Calu3 (cell line): ENCODE results near the gene HIVEP3. TPM values are rescaled to one million over a fixed set of nuclear protein-coding genes. Genes with fewer than 3 reads are reported as not detected.
"Not testable (repeated sequence)": the region's sequence is repeated elsewhere in the genome, so short reads cannot be mapped to it uniquely, and the experiment has no call there.

Experiments used
- BruUV-seq: library from RNA; stranded (reverse); fragments of 400-500 nt; replicated peaks from 2 replicates; lab custom pipeline; 2021; lab: Mats Ljungman, UMichigan
- CTCF ChIA-PET: fragments of 300-600 bp; sonication (Branson Sonifier 250); formaldehyde crosslinking; loops from one replicate; lab custom pipeline; 2022; ENCODE audit warnings: antibody characterized with exemption; lab: Charles Lee
- DNase-seq: peaks from one replicate; pipeline ENCODE4 v3.0.0; 2022
- H3K27ac Mint-ChIP-seq: one replicate; pipeline ENCODE4 v1.8.0; 2022; ENCODE audit warnings: mixed read lengths; ENCODE audit not compliant: unreplicated experiment
- H3K27me3 Mint-ChIP-seq: one replicate; pipeline ENCODE4 v1.8.0; 2022; ENCODE audit warnings: mixed read lengths; ENCODE audit not compliant: unreplicated experiment
- H3K36me3 Mint-ChIP-seq: one replicate; pipeline ENCODE4 v1.8.0; 2022; ENCODE audit warnings: mild to moderate bottlenecking, moderate library complexity, mixed read lengths; ENCODE audit not compliant: insufficient read depth, unreplicated experiment
- H3K4me1 Mint-ChIP-seq: one replicate; pipeline ENCODE4 v1.8.0; 2022; ENCODE audit warnings: mild to moderate bottlenecking, low read depth, mixed read lengths; ENCODE audit not compliant: unreplicated experiment
- H3K4me3 Mint-ChIP-seq: one replicate; pipeline ENCODE4 v1.8.0; 2022; ENCODE audit warnings: mild to moderate bottlenecking, low read depth, moderate library complexity, mixed read lengths; ENCODE audit not compliant: unreplicated experiment
- H3K9me3 Mint-ChIP-seq: one replicate; pipeline ENCODE4 v1.8.0; 2022; ENCODE audit warnings: low read depth, mixed read lengths; ENCODE audit not compliant: unreplicated experiment
- intact Hi-C: fragments of 100-400 bp; cut with micrococcal nuclease; formaldehyde crosslinking; loops from one replicate; pipeline ENCODE4 v1.10.0; 2022; ENCODE audit not compliant: unreplicated experiment
- total RNA-seq: library from RNA; stranded (reverse); gene quantifications from 2 replicates; pipeline ENCODE4 v1.2.3, GENCODE V29; 2022
- TF ChIP-seq, protein P1 (sequence below): fragments of 200-600 bp; IDR thresholded peaks from one replicate; pipeline ENCODE4 v1.8.0; 2022; ENCODE audit warnings: antibody characterized with exemption; ENCODE audit not compliant: unreplicated experiment

Gene HIVEP3
- total RNA-seq, 1 experiment from 2014 or later: 9.0 TPM

DNA sequence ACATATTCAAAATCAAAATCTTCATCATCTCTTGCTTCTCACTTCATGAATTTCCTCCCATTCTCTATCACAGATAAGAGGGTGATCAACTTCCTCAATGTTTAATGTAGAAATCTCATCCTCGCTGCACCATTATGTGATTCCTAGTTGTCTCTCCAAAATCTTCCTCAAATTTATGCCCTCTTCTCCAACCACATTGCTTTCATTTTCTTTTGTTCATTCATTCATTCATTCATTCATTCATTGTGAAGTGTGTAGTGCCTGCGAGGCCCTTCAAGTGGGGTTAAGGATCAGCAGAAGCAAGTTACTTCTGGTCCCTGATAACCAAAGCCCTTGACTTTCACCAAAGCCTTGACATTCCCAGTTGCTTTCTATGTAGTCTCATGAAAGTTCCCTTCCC lies 33.5 kb upstream of the HIVEP3 start:
- no peaks in the 10 kb centered on the region for H3K27me3 Mint-ChIP-seq
- CTCF ChIA-PET: no interaction called here
- BruUV-seq: no TSS peak

DNA sequence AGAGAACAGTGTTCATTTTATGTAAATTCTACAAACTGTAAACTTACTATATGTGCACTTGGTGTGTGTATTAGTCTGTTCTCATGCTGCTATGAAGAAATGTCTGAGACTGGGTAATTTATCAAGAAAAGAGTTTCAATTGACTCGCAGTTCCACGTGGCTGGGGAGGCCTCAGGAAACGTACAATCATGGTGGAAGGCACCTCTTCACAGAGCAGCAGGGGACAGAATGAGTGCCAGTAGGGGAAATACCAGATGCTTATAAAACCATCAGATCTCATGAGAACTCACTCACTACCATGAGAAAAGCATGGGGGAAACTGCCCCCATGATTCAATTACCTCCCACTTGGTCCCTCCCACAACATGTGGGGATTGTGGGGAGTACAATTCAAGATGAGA lies 32.8 kb upstream of the HIVEP3 start:
- H3K36me3 Mint-ChIP-seq: peaks cover 13% of the 10 kb centered on the region
- BruUV-seq, CTCF ChIA-PET, intact Hi-C loops, H3K4me3 Mint-ChIP-seq, DNase-seq, H3K9me3 Mint-ChIP-seq, H3K27me3 Mint-ChIP-seq: not testable (repeated sequence)
- H3K4me1 Mint-ChIP-seq: peaks cover 73% of the 10 kb centered on the region
- H3K27ac Mint-ChIP-seq: peak overlapping the region; percentile 53

More for the DNA sequence above, 33.5 kb upstream of the HIVEP3 start:
- Mint-ChIP-seq H3K9me3 (no peaks in the 10 kb centered on the region), H3K4me1 (peaks cover 80% of the 10 kb centered on the region), H3K36me3 (peaks cover 13% of the 10 kb centered on the region), H3K4me3 (no peak overlapping the region), H3K27ac (peak overlapping the region; percentile 85)
- intact Hi-C loops: no loop called here
- no peak for DNase-seq
- TF ChIP-seq, protein P1, sequence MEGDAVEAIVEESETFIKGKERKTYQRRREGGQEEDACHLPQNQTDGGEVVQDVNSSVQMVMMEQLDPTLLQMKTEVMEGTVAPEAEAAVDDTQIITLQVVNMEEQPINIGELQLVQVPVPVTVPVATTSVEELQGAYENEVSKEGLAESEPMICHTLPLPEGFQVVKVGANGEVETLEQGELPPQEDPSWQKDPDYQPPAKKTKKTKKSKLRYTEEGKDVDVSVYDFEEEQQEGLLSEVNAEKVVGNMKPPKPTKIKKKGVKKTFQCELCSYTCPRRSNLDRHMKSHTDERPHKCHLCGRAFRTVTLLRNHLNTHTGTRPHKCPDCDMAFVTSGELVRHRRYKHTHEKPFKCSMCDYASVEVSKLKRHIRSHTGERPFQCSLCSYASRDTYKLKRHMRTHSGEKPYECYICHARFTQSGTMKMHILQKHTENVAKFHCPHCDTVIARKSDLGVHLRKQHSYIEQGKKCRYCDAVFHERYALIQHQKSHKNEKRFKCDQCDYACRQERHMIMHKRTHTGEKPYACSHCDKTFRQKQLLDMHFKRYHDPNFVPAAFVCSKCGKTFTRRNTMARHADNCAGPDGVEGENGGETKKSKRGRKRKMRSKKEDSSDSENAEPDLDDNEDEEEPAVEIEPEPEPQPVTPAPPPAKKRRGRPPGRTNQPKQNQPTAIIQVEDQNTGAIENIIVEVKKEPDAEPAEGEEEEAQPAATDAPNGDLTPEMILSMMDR: no peak

DNA sequence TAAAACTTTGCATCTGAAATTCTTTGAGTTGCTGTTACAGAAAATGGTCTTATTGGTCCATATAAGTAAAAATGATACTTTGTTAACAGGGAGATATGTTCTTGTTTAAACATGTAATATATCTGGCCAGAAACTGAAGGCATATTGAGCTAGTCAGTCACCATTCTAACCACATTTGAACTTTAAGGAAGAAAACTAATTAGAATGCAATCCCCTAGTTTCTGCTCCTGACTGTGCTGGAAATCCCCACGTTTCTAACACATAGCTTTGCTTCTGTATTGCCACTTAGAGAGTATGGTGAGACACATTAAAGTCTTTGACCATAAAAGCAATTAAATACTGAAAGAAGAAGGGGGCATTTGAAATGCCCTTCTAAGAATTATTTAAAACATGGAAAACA lies 32.1 kb upstream of the HIVEP3 start:
- H3K4me3 Mint-ChIP-seq: no peak overlapping the region
- no peaks in the 10 kb centered on the region for H3K9me3 Mint-ChIP-seq
- intact Hi-C loops: no loop called here
- peaks cover 71% of the 10 kb centered on the region for H3K4me1 Mint-ChIP-seq
- BruUV-seq: no TSS peak
- no peaks in the 10 kb centered on the region for H3K27me3 Mint-ChIP-seq
- H3K36me3 Mint-ChIP-seq: peaks cover 12% of the 10 kb centered on the region
- H3K27ac Mint-ChIP-seq: peak overlapping the region; percentile 53
- TF ChIP-seq, protein P1: no peak
- CTCF ChIA-PET: no interaction called here
- DNase-seq: no peak

DNA sequence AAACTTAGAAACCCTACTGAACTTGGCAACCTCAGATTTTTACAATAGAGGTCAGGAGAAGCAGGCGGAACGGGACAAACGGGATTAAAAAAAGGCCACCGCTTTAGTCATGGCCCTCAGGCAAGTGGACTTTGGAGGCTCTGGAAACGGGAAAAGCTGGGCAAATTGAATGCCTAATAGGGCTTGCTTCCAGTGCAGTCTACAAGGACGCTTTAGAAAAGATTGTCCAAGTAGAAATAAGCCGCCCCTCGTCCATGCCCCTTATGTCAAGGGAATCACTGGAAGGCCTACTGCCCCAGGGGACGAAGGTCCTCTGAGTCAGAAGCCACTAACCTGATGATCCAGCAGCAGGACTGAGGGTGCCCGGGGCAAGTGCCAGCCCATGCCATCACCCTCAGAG lies 27.2 kb upstream of the HIVEP3 start:
- H3K4me3 Mint-ChIP-seq, H3K27ac Mint-ChIP-seq, H3K27me3 Mint-ChIP-seq, BruUV-seq, H3K36me3 Mint-ChIP-seq, H3K9me3 Mint-ChIP-seq, intact Hi-C loops, CTCF ChIA-PET: not testable (repeated sequence)
- peak; percentile 25 for DNase-seq
- peaks cover 31% of the 10 kb centered on the region for H3K4me1 Mint-ChIP-seq

DNA sequence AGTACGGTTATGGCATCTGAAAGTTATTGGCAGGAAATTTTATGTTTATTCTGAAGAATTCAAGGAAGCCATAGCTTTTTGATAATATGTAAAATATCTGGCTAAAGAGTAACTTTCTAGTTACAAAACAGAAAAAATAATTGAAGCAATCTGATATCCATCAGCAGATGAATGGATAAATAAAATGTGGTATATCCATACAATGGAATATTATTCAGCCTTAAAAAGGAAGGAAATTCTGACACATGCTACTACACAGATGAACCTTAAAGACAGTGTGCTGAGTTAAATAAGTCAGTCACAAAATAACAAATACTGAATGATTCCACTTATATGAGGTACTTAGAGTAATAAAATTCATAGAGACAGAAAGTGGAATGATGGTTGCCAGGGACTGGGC lies 25.0 kb upstream of the HIVEP3 start:
- no peak for DNase-seq
- intact Hi-C loops: no loop called here
- Mint-ChIP-seq H3K4me3 (no peak overlapping the region), H3K27ac (no peak overlapping the region), H3K27me3 (no peaks in the 10 kb centered on the region), H3K9me3 (peaks cover 3% of the 10 kb centered on the region), H3K4me1 (peaks cover 21% of the 10 kb centered on the region), H3K36me3 (no peaks in the 10 kb centered on the region)
- TF ChIP-seq, protein P1: no peak
- CTCF ChIA-PET: no interaction called here
- BruUV-seq: no TSS peak
